Endothelial cell of umbilical vein (primary cell): Measurements from ENCODE around the gene MAP2K5. TPM values are rescaled to one million over a fixed set of nuclear protein-coding genes. Genes with fewer than 3 reads are reported as not detected.

Source experiments
- BruUV-seq: library from RNA; stranded (reverse); fragments of 400-500 nt; replicated peaks from 2 replicates; lab custom pipeline; 2021; lab: Mats Ljungman, UMichigan
- CTCF ChIA-PET: fragments of 300-600, 350-600 bp; sonication (Branson Sonifier 250); formaldehyde crosslinking; loops from one replicate; lab custom pipeline; 2021; ENCODE audit warnings: antibody characterized with exemption, inconsistent platforms; lab: Charles Lee
- POLR2A ChIA-PET: fragments of 300-600, 350-600 bp; sonication (Branson Sonifier 250); formaldehyde crosslinking; loops from one replicate; lab custom pipeline; 2021; ENCODE audit warnings: antibody characterized with exemption, inconsistent platforms; lab: Charles Lee
- DNase-seq: peaks from one replicate; pipeline ENCODE4 v3.0.0-alpha.2; 2011; ENCODE audit warnings: low read depth, low spot score
- FAIRE-seq: peaks from 2 replicates; lab custom pipeline; 2011; peaks lifted over from hg19 to GRCh38; lab: Jason Lieb, UNC
- H2AFZ ChIP-seq: 2 replicates; pipeline ENCODE4 v1.6.0; 2012; ENCODE audit warnings: low read depth, low read length, control low read depth, inconsistent platforms
- H3K27ac ChIP-seq: 2 replicates; pipeline ENCODE4 v1.5.1; 2011; ENCODE audit warnings: low read depth, mild to moderate bottlenecking, control low read depth, low read length, moderate library complexity; ENCODE audit not compliant: insufficient read depth
- H3K27me3 ChIP-seq, 2 experiments: 2 replicates each; pipeline versions ENCODE4 v1.6.0 to v1.6.1; 2011; ENCODE audit warnings: low read length in 2 of 2, mixed read lengths in 1 of 2; ENCODE audit not compliant: control insufficient read depth in 2 of 2, insufficient read depth in 2 of 2
- H3K36me3 ChIP-seq, 2 experiments: 2 replicates in 1 of 2; 3 replicates in 1 of 2; pipeline ENCODE4 v1.5.1; 2011; ENCODE audit warnings: low read length in 2 of 2, mild to moderate bottlenecking in 1 of 2, moderate library complexity in 1 of 2; ENCODE audit not compliant: control insufficient read depth in 2 of 2, insufficient read depth in 2 of 2; ENCODE audit errors: extremely low read depth in 1 of 2
- H3K4me1 ChIP-seq: 3 replicates; pipeline ENCODE4 v1.5.1; 2011; ENCODE audit warnings: mild to moderate bottlenecking, low read length; ENCODE audit not compliant: control insufficient read depth, insufficient read depth; ENCODE audit errors: extremely low read depth
- H3K4me2 ChIP-seq: 2 replicates; pipeline ENCODE4 v1.6.1; 2011; ENCODE audit warnings: low read length, control low read depth, mixed read lengths; ENCODE audit not compliant: insufficient read depth
- H3K4me3 ChIP-seq, 3 experiments: fragments of 200-600 bp in 1 of 3; sonication (generic), shearing (Covaris generic) in 1 of 3; replicated peaks in 1 of 3; 2 replicates each; pipeline ENCODE4 v1.5.1; 2011 to 2016; ENCODE audit warnings: control low read depth in 3 of 3, low read length in 3 of 3, mild to moderate bottlenecking in 2 of 3, inconsistent platforms in 1 of 3, low read depth in 1 of 3, moderate library complexity in 1 of 3; ENCODE audit not compliant: insufficient read depth in 1 of 3
- H3K79me2 ChIP-seq: 2 replicates; pipeline ENCODE4 v1.6.0; 2012; ENCODE audit warnings: low read length, inconsistent platforms; ENCODE audit not compliant: control insufficient read depth, insufficient read depth
- H3K9ac ChIP-seq: replicated peaks from 2 replicates; pipeline ENCODE3; 2011; ENCODE audit warnings: low read length, control low read depth; ENCODE audit not compliant: insufficient read depth; ENCODE audit errors: extremely low read depth
- H3K9me1 ChIP-seq: replicated peaks from 3 replicates; pipeline ENCODE4 v1.6.0; 2011; ENCODE audit warnings: mild to moderate bottlenecking, low read length; ENCODE audit not compliant: control insufficient read depth, insufficient read depth; ENCODE audit errors: extremely low read depth
- H3K9me3 ChIP-seq: replicated peaks from 2 replicates; pipeline ENCODE4 v1.5.1; 2012; ENCODE audit warnings: low read length, inconsistent platforms; ENCODE audit not compliant: control insufficient read depth, insufficient read depth
- H4K20me1 ChIP-seq: replicated peaks from 2 replicates; pipeline ENCODE3; 2011; ENCODE audit warnings: mild to moderate bottlenecking, low read length; ENCODE audit not compliant: control insufficient read depth, insufficient read depth; ENCODE audit errors: extremely low read depth
- CTCF ChIP-seq, 2 donors: IDR thresholded peaks; 1 replicate in 1 of 2; 2 replicates in 1 of 2; pipeline ENCODE4 v1.5.1; 2011; ENCODE audit warnings: low read length in 2 of 2, mild to moderate bottlenecking in 2 of 2, moderate library complexity in 2 of 2, control low read depth in 1 of 2, inconsistent platforms in 1 of 2, low read depth in 1 of 2; ENCODE audit not compliant: insufficient read depth in 1 of 2; ENCODE audit errors: extremely low read depth in 1 of 2
- EZH2 ChIP-seq: IDR thresholded peaks from 2 replicates; pipeline ENCODE4 v1.6.1; 2012; ENCODE audit warnings: borderline replicate concordance, low read depth, mild to moderate bottlenecking, moderate library complexity, low read length, inconsistent platforms; ENCODE audit not compliant: severe bottlenecking
- FOS ChIP-seq: IDR thresholded peaks from 2 replicates; pipeline ENCODE4 v1.6.1; 2011; ENCODE audit warnings: mild to moderate bottlenecking, low read length, moderate library complexity, borderline replicate concordance; ENCODE audit not compliant: insufficient read depth
- GATA2 ChIP-seq: IDR thresholded peaks from 2 replicates; pipeline ENCODE4 v1.7.0; 2011; ENCODE audit warnings: low read depth, mild to moderate bottlenecking, moderate library complexity, mixed read lengths, low read length; ENCODE audit not compliant: insufficient read length, insufficient read depth
- JUN ChIP-seq: IDR thresholded peaks from 2 replicates; pipeline ENCODE4 v1.6.1; 2011; ENCODE audit warnings: borderline replicate concordance, low read depth; ENCODE audit not compliant: insufficient read length, insufficient read depth
- MYC ChIP-seq: IDR thresholded peaks from one replicate; pipeline ENCODE4 v1.6.1; 2011; ENCODE audit warnings: mild to moderate bottlenecking, low read depth, low read length
- POLR2AphosphoS5 ChIP-seq: IDR thresholded peaks from 2 replicates; pipeline ENCODE4 v1.6.1; 2012; ENCODE audit warnings: low read depth, mild to moderate bottlenecking, control low read depth, low read length, moderate library complexity; ENCODE audit not compliant: insufficient read depth
- dilution Hi-C: fragments of 300-500 bp; cut with MboI; formaldehyde crosslinking; loops from one replicate; pipeline ENCODE4 v1.15.0; 2019; ENCODE audit warnings: low sequenced_read_pairs; ENCODE audit not compliant: extremely low pct_ligation_motif_present
- intact Hi-C: fragments of 100-400 bp; cut with micrococcal nuclease; formaldehyde crosslinking; loops from one replicate; pipeline ENCODE4 v1.10.0; 2022
- polyA plus RNA-seq, 4 experiments: library from polyadenylated mRNA; depleted of rRNA in 3 of 4; stranded (reverse) in 3 of 4; unstranded in 1 of 4; fragments of >200 nt; gene quantifications; 2 replicates each; pipeline versions ENCODE4 v1.2.1 to v1.2.3, GENCODE V29; 2011 to 2012; ENCODE audit warnings: missing spikeins in 1 of 4
- total RNA-seq: library from RNA; stranded (reverse); gene quantifications from 2 replicates; pipeline ENCODE4 v1.2.3, GENCODE V29; 2021

The MAP2K5 gene
- total and polyA plus RNA-seq, 2 donors (not counting 3 experiments of a cell fraction or from before 2014, with no cell fraction given) = 4.9 to 24.7 TPM

- ChIA-PET CTCF (no interaction called here), POLR2A (no interaction called here)
- no peak overlapping the region for H3K27ac ChIP-seq
- dilution Hi-C loops (no loop called here), intact Hi-C loops (no loop called here)
- no peaks in the 10 kb centered on the region for H3K79me2 ChIP-seq
- no peak overlapping the region for H3K4me3 ChIP-seq
- no peak overlapping the region for H3K9ac ChIP-seq
- DNase-seq = no peak
- TF ChIP-seq MYC (no peak), POLR2AphosphoS5 (no peak), EZH2 (no peak), FOS (no peak)
- no peaks in the 10 kb centered on the region for H4K20me1 ChIP-seq
- H3K27me3 ChIP-seq = no peaks in the 10 kb centered on the region
- peaks cover 0 to 2% of the 10 kb centered on the region in 2 experiments for H3K36me3 ChIP-seq
- no peaks in the 10 kb centered on the region for H3K4me1 ChIP-seq
- no peak overlapping the region for H2AFZ ChIP-seq
- no peaks in the 10 kb centered on the region for H3K9me3 ChIP-seq
- FAIRE-seq = peak; percentile 35
- BruUV-seq = no TSS peak
- H3K9me1 ChIP-seq = no peaks in the 10 kb centered on the region
- no peak overlapping the region for H3K4me2 ChIP-seq
Measured at GRCh38 chr15:67765701-67766100, 223.2 kb downstream of the MAP2K5 start.

GRCh38 chr15:67766968-67767367 is 224.5 kb downstream of the MAP2K5 start:
- no peaks in the 10 kb centered on the region for H3K4me1 ChIP-seq
- no peak for FAIRE-seq
- no peaks in the 10 kb centered on the region for H3K27me3 ChIP-seq
- DNase-seq = no peak
- dilution Hi-C loops = no loop called here
- H3K36me3 ChIP-seq = peaks cover 0 to 2% of the 10 kb centered on the region in 2 experiments
- no peak overlapping the region for H3K9ac ChIP-seq
- no peaks in the 10 kb centered on the region for H3K9me1 ChIP-seq
- no peak overlapping the region for H2AFZ ChIP-seq
- H3K4me3 ChIP-seq = no peak overlapping the region
- ChIA-PET POLR2A (no interaction called here), CTCF (no interaction called here)
- no peak overlapping the region for H3K27ac ChIP-seq
- intact Hi-C loops = no loop called here
- no peaks in the 10 kb centered on the region for H3K9me3 ChIP-seq
- H3K4me2 ChIP-seq = no peak overlapping the region
- H3K79me2 ChIP-seq = no peaks in the 10 kb centered on the region
- TF ChIP-seq MYC = no peak
- no peak for TF ChIP-seq JUN
- no peak for TF ChIP-seq EZH2
- TF ChIP-seq GATA2 = no peak
- TF ChIP-seq FOS = no peak
- no peak for TF ChIP-seq CTCF (IDR thresholded peaks at IDR 0.05; ENCODE audit: extremely low read depth in 1 of 2, insufficient read depth in 1 of 2, low read depth in 1 of 2, low read length in 2 of 2)
- BruUV-seq = no TSS peak
- H4K20me1 ChIP-seq = no peaks in the 10 kb centered on the region
